ENCODE data around the gene BSPRY. TPM values are rescaled to one million over a fixed set of nuclear protein-coding genes. Genes with fewer than 3 reads are reported as not detected.

Gene BSPRY
- total and polyA plus RNA-seq, 2 of the 13 experiments (the other 11 are each of a cell fraction or from before 2014, with no cell fraction given) = 0.09 to 0.26 TPM

- TF ChIP-seq HNF1A (IDR thresholded peaks at IDR 0.05; ENCODE audit: low read depth) = peak; percentile 94
- TF ChIP-seq HNF1A (CRISPR knock-in tag; IDR thresholded peaks at IDR 0.05; ENCODE audit: borderline replicate concordance) = peak; percentile 95
- TF ChIP-seq ZNF468 (CRISPR knock-in tag; IDR thresholded peaks at IDR 0.05) = no peak
- TF ChIP-seq MTA1 (CRISPR knock-in tag; IDR thresholded peaks at IDR 0.05; ENCODE audit: borderline replicate concordance) = peak; percentile 90; the same call in 1 of the 2 replicates
- peak; percentile 82 for TF ChIP-seq NR2F6 (IDR thresholded peaks at IDR 0.05)
- peak; percentile 84 for TF ChIP-seq NR2F6 (CRISPR knock-in tag; IDR thresholded peaks at IDR 0.05)
- no peak for TF ChIP-seq ZNF567 (CRISPR knock-in tag; IDR thresholded peaks at IDR 0.05; ENCODE audit: borderline replicate concordance)
- TF ChIP-seq ZSCAN5A (CRISPR knock-in tag; IDR thresholded peaks at IDR 0.05; ENCODE audit: borderline replicate concordance) = peak; percentile 59; the same call in 1 of the 2 replicates
- TF ChIP-seq KLF12 (CRISPR knock-in tag; IDR thresholded peaks at IDR 0.05; ENCODE audit: borderline replicate concordance) = peak; percentile 76; the same call in 1 of the 2 replicates
- peak; percentile 56 for TF ChIP-seq ZNF883 (CRISPR knock-in tag; IDR thresholded peaks at IDR 0.05; ENCODE audit: not compliant biosample characterization)
- no peak for TF ChIP-seq ZNF432 (CRISPR knock-in tag; IDR thresholded peaks at IDR 0.05; ENCODE audit: borderline replicate concordance)
- no peak for TF ChIP-seq MAZ (IDR thresholded peaks at IDR 0.05; ENCODE audit: borderline replicate concordance, low read depth, low read length)
- TF ChIP-seq MAZ (CRISPR knock-in tag; IDR thresholded peaks at IDR 0.05; ENCODE audit: low read depth) = no peak; the same call in 1 of the 2 replicates
- no peak for TF ChIP-seq ATM (IDR thresholded peaks at IDR 0.05; ENCODE audit: borderline replicate concordance)
- TF ChIP-seq ZSCAN31 (CRISPR knock-in tag; IDR thresholded peaks at IDR 0.05; ENCODE audit: low read depth) = peak; percentile 81
- TF ChIP-seq ZNF264 (CRISPR knock-in tag; IDR thresholded peaks at IDR 0.05) = no peak
- no peak for TF ChIP-seq NFRKB (IDR thresholded peaks at IDR 0.05)
- no peak for TF ChIP-seq ZNF615 (CRISPR knock-in tag; IDR thresholded peaks at IDR 0.05; ENCODE audit: borderline replicate concordance)
- peak; percentile 94 for TF ChIP-seq ZFY (CRISPR knock-in tag; IDR thresholded peaks at IDR 0.05)
- TF ChIP-seq YEATS4 (CRISPR knock-in tag; IDR thresholded peaks at IDR 0.05; ENCODE audit: borderline replicate concordance) = peak; percentile 79; the same call in 1 of the 2 replicates
- no peak for TF ChIP-seq ZNF614 (CRISPR knock-in tag; IDR thresholded peaks at IDR 0.05; ENCODE audit: borderline replicate concordance)
- no peak for TF ChIP-seq EHMT2 (IDR thresholded peaks at IDR 0.05; ENCODE audit: borderline replicate concordance, low read depth, low read length)
- TF ChIP-seq MTA3 (CRISPR knock-in tag; IDR thresholded peaks at IDR 0.05) = no peak
- no peak for TF ChIP-seq MYNN (CRISPR knock-in tag; IDR thresholded peaks at IDR 0.05; ENCODE audit: low read depth)
- TF ChIP-seq MED1 (CRISPR knock-in tag; IDR thresholded peaks at IDR 0.05) = peak; percentile 94
- TF ChIP-seq ZNF598 (CRISPR knock-in tag; IDR thresholded peaks at IDR 0.05; ENCODE audit: borderline replicate concordance) = no peak
Observed at GRCh38 chr9:113387560-113388230, 38.4 kb downstream of the BSPRY start (continued).
